Measurements from ENCODE around the gene MCM3AP.

DNA sequence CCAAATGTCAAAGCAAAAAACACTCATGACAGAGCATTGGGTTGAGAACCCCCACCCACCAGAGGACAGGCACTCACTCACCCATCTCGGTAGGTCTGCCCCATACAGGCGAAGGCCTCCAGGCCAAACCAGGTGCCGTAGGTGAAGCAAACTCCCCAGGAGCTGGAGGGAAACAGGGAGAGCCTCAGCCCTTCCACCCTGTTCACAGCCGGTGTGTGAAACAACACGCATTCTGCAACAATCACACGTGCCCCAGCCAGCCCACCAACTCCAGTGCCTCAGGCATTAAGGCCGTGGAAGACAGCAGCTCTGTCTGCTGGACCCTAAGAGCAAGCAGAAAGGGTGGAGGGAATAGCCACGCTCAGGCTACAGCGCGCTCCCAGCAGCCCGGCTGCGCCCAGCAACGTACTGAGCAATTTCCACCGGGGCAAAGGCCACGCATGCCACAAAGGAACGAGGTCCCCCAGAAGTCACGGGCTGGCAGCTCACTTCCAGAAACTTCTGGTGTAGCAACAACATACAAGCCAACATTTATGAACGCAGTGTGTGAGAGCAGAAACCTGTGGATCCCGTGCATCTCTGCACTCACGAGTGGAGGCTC, 89.7 kb downstream of the MCM3AP start:
- TF ChIP-seq, protein P1, sequence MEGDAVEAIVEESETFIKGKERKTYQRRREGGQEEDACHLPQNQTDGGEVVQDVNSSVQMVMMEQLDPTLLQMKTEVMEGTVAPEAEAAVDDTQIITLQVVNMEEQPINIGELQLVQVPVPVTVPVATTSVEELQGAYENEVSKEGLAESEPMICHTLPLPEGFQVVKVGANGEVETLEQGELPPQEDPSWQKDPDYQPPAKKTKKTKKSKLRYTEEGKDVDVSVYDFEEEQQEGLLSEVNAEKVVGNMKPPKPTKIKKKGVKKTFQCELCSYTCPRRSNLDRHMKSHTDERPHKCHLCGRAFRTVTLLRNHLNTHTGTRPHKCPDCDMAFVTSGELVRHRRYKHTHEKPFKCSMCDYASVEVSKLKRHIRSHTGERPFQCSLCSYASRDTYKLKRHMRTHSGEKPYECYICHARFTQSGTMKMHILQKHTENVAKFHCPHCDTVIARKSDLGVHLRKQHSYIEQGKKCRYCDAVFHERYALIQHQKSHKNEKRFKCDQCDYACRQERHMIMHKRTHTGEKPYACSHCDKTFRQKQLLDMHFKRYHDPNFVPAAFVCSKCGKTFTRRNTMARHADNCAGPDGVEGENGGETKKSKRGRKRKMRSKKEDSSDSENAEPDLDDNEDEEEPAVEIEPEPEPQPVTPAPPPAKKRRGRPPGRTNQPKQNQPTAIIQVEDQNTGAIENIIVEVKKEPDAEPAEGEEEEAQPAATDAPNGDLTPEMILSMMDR (IDR thresholded peaks at IDR 0.05), result no peak
- no peak for TF ChIP-seq EZH2 (IDR thresholded peaks at IDR 0.05)
- no peak for TF ChIP-seq EZH2phosphoT487 (IDR thresholded peaks at IDR 0.05)
